ENCODE data around the gene PAM16.
"Not testable (repeated sequence)": the region's sequence is repeated elsewhere in the genome, so short reads cannot be mapped to it uniquely, and the experiment has no call there.

PAM16 gene

GRCh38 chr16:4334724-4335495, 16.2 kb downstream of the PAM16 start:
- DNase-seq (ENCODE audit: low read depth): no peak

GRCh38 chr16:4333714-4334113, 17.4 kb downstream of the PAM16 start:
- DNase-seq (ENCODE audit: low read depth): not testable (repeated sequence)

- no peak for DNase-seq (ENCODE audit: low read depth)
These were observed 17.8 kb downstream of the PAM16 start for GRCh38 chr16:4333308-4333638.

GRCh38 chr16:4332623-4333307, 18.4 kb downstream of the PAM16 start:
- DNase-seq (ENCODE audit: low read depth): no peak

GRCh38 chr16:4332083-4332482, 19.0 kb downstream of the PAM16 start:
- no peak for DNase-seq (ENCODE audit: low read depth)

- no peak for DNase-seq (ENCODE audit: low read depth)
These were observed 20.7 kb downstream of the PAM16 start for GRCh38 chr16:4330277-4330874.

- no peak for DNase-seq (ENCODE audit: low read depth)
These were observed 22.0 kb downstream of the PAM16 start for GRCh38 chr16:4328782-4329775.

- DNase-seq (ENCODE audit: low read depth): peak; percentile 25
These were observed 22.9 kb downstream of the PAM16 start for GRCh38 chr16:4328046-4328781.

- DNase-seq (ENCODE audit: low read depth): no peak
These were observed 23.6 kb downstream of the PAM16 start for GRCh38 chr16:4327386-4328045.

- no peak for DNase-seq (ENCODE audit: low read depth)
These were observed 25.8 kb downstream of the PAM16 start for GRCh38 chr16:4325253-4325758.

GRCh38 chr16:4324492-4325252, 26.4 kb downstream of the PAM16 start:
- no peak for DNase-seq (ENCODE audit: low read depth)

- no peak for DNase-seq (ENCODE audit: low read depth)
These were observed 27.2 kb downstream of the PAM16 start for GRCh38 chr16:4323845-4324488.

- no peak for DNase-seq (ENCODE audit: low read depth)
These were observed 27.9 kb downstream of the PAM16 start for GRCh38 chr16:4323071-4323844.

- DNase-seq (ENCODE audit: low read depth): no peak
These were observed 28.7 kb downstream of the PAM16 start for GRCh38 chr16:4322121-4323052.

- DNase-seq (ENCODE audit: low read depth): no peak
These were observed 29.6 kb downstream of the PAM16 start for GRCh38 chr16:4321286-4322120.

- no peak for DNase-seq (ENCODE audit: low read depth)
These were observed 30.5 kb downstream of the PAM16 start for GRCh38 chr16:4320571-4321137.

Measured in GM04503 (cell line).